Measurements from ENCODE around the gene FEM1C. TPM values are rescaled to one million over a fixed set of nuclear protein-coding genes. Genes with fewer than 3 reads are reported as not detected.
A peak's percentile ranks its signal among the peaks of the same experiment; 100 is the strongest.

The FEM1C gene
- total and polyA plus RNA-seq, 10 of the 15 experiments (the other 5 are each of a cell fraction or from before 2014, with no cell fraction given): 1.9 to 15.6 (median 8.0) TPM

DNA sequence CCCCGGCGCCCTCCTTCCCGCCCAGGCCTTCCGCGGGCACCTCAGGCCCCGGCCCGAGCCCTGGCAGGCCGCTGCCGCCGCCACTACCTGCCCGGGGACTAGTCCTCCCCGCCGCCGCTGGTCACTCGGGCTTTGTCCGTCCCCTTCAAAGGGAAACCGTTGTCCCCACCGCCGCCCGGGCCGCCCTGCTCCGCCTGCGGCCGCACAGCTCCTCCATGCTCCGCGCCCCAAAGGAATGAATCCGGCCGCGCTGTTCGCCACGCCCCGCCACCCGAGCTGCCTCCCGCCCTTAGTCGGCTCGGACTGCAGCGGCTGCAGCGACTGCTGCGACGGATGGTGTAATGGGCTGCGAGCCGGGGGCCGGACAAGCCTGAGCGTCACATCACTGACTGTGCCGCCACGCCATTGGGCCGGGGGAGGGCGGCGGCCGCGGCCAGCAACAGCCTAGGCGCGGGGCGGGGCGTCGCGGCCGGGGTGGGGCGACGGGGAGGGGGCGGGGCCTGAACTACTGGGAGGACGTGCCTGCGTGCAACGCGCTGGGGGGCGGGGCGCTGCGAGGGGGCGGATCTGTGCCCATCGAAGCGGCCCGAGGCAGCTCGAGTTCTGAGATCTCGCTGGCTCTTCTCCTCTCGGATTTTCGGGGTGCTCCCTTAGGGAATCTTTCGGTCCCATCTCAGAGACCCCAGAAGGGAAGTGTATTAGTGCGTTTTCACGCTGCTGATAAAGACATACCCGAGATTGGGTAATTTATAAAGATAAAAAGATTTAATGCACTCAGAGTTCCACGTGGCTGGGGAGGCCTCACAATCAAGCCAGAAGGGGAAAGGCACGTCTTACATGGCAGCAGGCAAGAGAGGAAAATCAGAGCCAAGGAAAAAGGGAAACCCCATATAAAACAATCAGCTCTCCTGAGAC, at the start of gene FEM1C (continued):
- TF ChIP-seq SRF (IDR thresholded peaks at IDR 0.05; ENCODE audit: low read depth in 2 of 2, low read length in 2 of 2) (peak in 1 of 2 experiments; percentile 2; a peak in 1 of 4 replicates), NR2F1 (conservative IDR thresholded peaks at IDR 0.05) (0 out of 2 replicates have a peak, but pooled peaks have one; percentile 15), BHLHE40 (IDR thresholded peaks at IDR 0.05; ENCODE audit: borderline replicate concordance in 1 of 2, low read depth in 2 of 2, low read length in 1 of 2) (peak; percentile 14 to 74; a peak in 2 of 4 replicates), ATF7 (IDR thresholded peaks at IDR 0.05; ENCODE audit: low read depth) (peak; percentile 56; the same call in 1 of the 2 replicates), ZNF274 (IDR thresholded peaks at IDR 0.05; ENCODE audit: insufficient read depth, insufficient read length) (no peak), SIN3A (IDR thresholded peaks at IDR 0.05; ENCODE audit: low read depth, low read length) (no peak), CHD4 (IDR thresholded peaks at IDR 0.05) (no peak), HDGF (IDR thresholded peaks at IDR 0.05) (peak; percentile 79; the same call in 1 of the 2 replicates), POLR2AphosphoS2 (IDR thresholded peaks at IDR 0.05; ENCODE audit: low read depth, low read length) (peak; percentile 82; the same call in 1 of the 2 replicates), TARDBP (IDR thresholded peaks at IDR 0.05; ENCODE audit: borderline replicate concordance) (no peak), ZBTB4 (CRISPR knock-in tag; IDR thresholded peaks at IDR 0.05) (no peak), HSF1 (IDR thresholded peaks at IDR 0.05; ENCODE audit: low read depth, low read length) (no peak), YBX1 (IDR thresholded peaks at IDR 0.05) (no peak), ESRRA (IDR thresholded peaks at IDR 0.05; ENCODE audit: low read length) (no peak)
- TF ChIP-seq, protein P1, sequence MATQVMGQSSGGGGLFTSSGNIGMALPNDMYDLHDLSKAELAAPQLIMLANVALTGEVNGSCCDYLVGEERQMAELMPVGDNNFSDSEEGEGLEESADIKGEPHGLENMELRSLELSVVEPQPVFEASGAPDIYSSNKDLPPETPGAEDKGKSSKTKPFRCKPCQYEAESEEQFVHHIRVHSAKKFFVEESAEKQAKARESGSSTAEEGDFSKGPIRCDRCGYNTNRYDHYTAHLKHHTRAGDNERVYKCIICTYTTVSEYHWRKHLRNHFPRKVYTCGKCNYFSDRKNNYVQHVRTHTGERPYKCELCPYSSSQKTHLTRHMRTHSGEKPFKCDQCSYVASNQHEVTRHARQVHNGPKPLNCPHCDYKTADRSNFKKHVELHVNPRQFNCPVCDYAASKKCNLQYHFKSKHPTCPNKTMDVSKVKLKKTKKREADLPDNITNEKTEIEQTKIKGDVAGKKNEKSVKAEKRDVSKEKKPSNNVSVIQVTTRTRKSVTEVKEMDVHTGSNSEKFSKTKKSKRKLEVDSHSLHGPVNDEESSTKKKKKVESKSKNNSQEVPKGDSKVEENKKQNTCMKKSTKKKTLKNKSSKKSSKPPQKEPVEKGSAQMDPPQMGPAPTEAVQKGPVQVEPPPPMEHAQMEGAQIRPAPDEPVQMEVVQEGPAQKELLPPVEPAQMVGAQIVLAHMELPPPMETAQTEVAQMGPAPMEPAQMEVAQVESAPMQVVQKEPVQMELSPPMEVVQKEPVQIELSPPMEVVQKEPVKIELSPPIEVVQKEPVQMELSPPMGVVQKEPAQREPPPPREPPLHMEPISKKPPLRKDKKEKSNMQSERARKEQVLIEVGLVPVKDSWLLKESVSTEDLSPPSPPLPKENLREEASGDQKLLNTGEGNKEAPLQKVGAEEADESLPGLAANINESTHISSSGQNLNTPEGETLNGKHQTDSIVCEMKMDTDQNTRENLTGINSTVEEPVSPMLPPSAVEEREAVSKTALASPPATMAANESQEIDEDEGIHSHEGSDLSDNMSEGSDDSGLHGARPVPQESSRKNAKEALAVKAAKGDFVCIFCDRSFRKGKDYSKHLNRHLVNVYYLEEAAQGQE (IDR thresholded peaks at IDR 0.05; ENCODE audit: low read depth, low read length): 0 out of 2 replicates have a peak, but pooled peaks have one; percentile 39
- TF ChIP-seq, protein P2, sequence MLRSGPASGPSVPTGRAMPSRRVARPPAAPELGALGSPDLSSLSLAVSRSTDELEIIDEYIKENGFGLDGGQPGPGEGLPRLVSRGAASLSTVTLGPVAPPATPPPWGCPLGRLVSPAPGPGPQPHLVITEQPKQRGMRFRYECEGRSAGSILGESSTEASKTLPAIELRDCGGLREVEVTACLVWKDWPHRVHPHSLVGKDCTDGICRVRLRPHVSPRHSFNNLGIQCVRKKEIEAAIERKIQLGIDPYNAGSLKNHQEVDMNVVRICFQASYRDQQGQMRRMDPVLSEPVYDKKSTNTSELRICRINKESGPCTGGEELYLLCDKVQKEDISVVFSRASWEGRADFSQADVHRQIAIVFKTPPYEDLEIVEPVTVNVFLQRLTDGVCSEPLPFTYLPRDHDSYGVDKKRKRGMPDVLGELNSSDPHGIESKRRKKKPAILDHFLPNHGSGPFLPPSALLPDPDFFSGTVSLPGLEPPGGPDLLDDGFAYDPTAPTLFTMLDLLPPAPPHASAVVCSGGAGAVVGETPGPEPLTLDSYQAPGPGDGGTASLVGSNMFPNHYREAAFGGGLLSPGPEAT (IDR thresholded peaks at IDR 0.05; ENCODE audit: low read depth): peak; percentile 37; the same call in 1 of the 2 replicates

All from GM12878 (cell line).